SK-MEL-5 (cell line): ENCODE measurements around the gene DCTN5. TPM values are rescaled to one million over a fixed set of nuclear protein-coding genes. Genes with fewer than 3 reads are reported as not detected.
"Not testable (repeated sequence)": the region's sequence is repeated elsewhere in the genome, so short reads cannot be mapped to it uniquely, and the experiment has no call there.

Source experiments
- DNase-seq: peaks from one replicate; pipeline ENCODE4 v3.0.0-alpha.2; 2016; ENCODE audit warnings: low read depth, low spot score
- in situ Hi-C: cut with HindIII; loops from 2 replicates; pipeline ENCODE4 v1.10.0; 2016; ENCODE audit warnings: low sequenced_read_pairs, high pct_unique_total_duplicates, low pct_unique_long_range_greater_than_20kb
- total RNA-seq: library from RNA; depleted of rRNA; stranded (reverse); fragments of >200 nt; shearing (Covaris generic); gene quantifications from 2 replicates; pipeline ENCODE4 v1.2.3, GENCODE V29; 2014; rRNA removed

DCTN5 gene
- total RNA-seq, 1 experiment from 2014 or later, result 75.6 TPM

- DNase-seq, result no peak
- in situ Hi-C loops, result no loop called here
Observed at GRCh38 chr16:23709536-23709935, 68.3 kb downstream of the DCTN5 start.

GRCh38 chr16:23710008-23710407 lies 68.7 kb downstream of the DCTN5 start:
- no peak for DNase-seq
- in situ Hi-C loops, result no loop called here

DNA sequence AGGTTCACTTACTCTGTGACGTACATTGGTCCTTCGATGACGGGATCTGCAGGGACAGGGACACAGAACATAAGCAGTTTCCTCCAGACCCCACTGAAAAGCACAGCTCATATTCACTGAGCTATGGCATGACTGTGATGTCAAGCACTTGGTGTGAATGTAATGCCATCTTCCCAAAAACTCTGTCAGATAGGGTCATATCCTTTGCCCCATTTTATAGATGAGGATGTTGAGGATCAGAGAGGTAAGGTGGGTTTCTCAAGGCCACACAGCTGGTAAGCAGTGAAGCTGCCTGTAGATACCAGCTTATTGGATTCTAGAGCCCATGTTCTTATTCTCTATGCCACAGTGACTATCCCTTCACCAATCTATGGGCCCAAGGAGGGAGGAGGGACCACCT lies 69.2 kb downstream of the DCTN5 start:
- in situ Hi-C loops, result no loop called here

DNA sequence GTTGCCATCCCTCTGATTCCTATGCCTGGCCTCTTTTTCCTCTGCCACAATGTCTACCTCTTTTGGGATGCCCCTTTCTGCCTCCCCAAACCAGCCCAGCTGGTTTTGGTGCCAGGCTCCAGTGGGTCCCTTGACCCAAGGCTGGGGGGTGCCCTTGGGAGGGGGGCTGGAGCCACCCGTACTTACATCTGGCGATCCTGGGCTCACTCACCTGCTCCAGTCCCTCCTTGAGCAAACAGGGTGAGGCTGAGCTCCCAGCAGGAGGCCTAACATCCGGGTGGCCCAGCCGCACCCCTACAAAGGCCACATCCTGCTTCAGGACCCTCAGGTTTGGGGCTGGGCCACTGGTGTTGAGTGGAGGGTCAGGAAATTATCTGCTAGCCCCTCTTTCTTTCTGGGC lies 70.5 kb downstream of the DCTN5 start:
- DNase-seq, result no peak
- in situ Hi-C loops, result no loop called here

More for the DNA sequence above, 69.2 kb downstream of the DCTN5 start:
- no peak for DNase-seq

- no peak for DNase-seq
- in situ Hi-C loops, result no loop called here
Observed at GRCh38 chr16:23712976-23713375, 71.7 kb downstream of the DCTN5 start, which contains the start of gene ERN2. TSS of gene ERN2 (minus strand) at chr16:23713222. CDS start at chr16:23713187, 35 bp downstream.

GRCh38 chr16:23716484-23716883 lies 75.2 kb downstream of the DCTN5 start:
- in situ Hi-C loops, result no loop called here
- no peak for DNase-seq

GRCh38 chr16:23722613-23723240 lies 81.5 kb downstream of the DCTN5 start:
- DNase-seq, in situ Hi-C loops: not testable (repeated sequence)

GRCh38 chr16:23724096-23724784 lies 83.0 kb downstream of the DCTN5 start:
- in situ Hi-C loops, result no loop called here
- DNase-seq, result no peak

- DNase-seq, result no peak
- in situ Hi-C loops, result no loop called here
Observed at GRCh38 chr16:23724785-23725131, 83.5 kb downstream of the DCTN5 start.

GRCh38 chr16:23726710-23727109 lies 85.4 kb downstream of the DCTN5 start:
- no peak for DNase-seq
- in situ Hi-C loops, result no loop called here

Other genes starting within 250 kb of the DCTN5 start
- 15.1 and 16.7 TPM in 2 replicates for gene COG7, start 188.3 kb upstream of the DCTN5 start, total RNA-seq
- 43.6 and 58.0 TPM in 2 replicates for gene GGA2, start 131.0 kb upstream of the DCTN5 start, total RNA-seq
- gene EARS2, start 84.1 kb upstream of the DCTN5 start, total RNA-seq, result 41.9 and 44.3 TPM in 2 replicates
- 41.7 and 53.1 TPM in 2 replicates for gene UBFD1, start 83.7 kb upstream of the DCTN5 start, total RNA-seq
- gene NDUFAB1, start 45.1 kb upstream of the DCTN5 start, total RNA-seq, result 182 and 201 TPM in 2 replicates
- gene PALB2, start 156 bp upstream of the DCTN5 start, total RNA-seq, result 21.1 and 28.8 TPM in 2 replicates
- gene PLK1, start 37.4 kb downstream of the DCTN5 start, total RNA-seq, result 14.3 and 16.6 TPM in 2 replicates
- gene ERN2, start 71.8 kb downstream of the DCTN5 start, total RNA-seq, result not detected in 2 replicates
- not detected in 2 replicates for gene CHP2, start 113.6 kb downstream of the DCTN5 start, total RNA-seq
- gene PRKCB, start 194.5 kb downstream of the DCTN5 start, total RNA-seq, result 6.3 and 7.1 TPM in 2 replicates